Ishikawa (cell line): ENCODE results near the gene SMAD6.

ENCODE experiments used
- MAX ChIP-seq: IDR thresholded peaks from 2 replicates; pipeline ENCODE4 v1.6.1; 2012
- REST ChIP-seq: IDR thresholded peaks from 2 replicates; pipeline ENCODE4 v1.6.1; 2012; ENCODE audit warnings: low read depth, mild to moderate bottlenecking
- TAF1 ChIP-seq: IDR thresholded peaks from 2 replicates; pipeline ENCODE4 v1.6.1; 2012; ENCODE audit warnings: low read depth, mild to moderate bottlenecking

- TF ChIP-seq REST (no peak), TAF1 (no peak), MAX (no peak)
These were observed 12.5 kb downstream of the SMAD6 start for GRCh38 chr15:66714543-66714981.
